ENCODE measurements around the gene DIPK1C.

Gene DIPK1C

GRCh38 chr18:74480149-74480651, 23.1 kb upstream of the DIPK1C start:
- no peak for DNase-seq

- no peak for DNase-seq
These were observed 22.5 kb upstream of the DIPK1C start for GRCh38 chr18:74479486-74480148.

GRCh38 chr18:74478880-74479279, 21.8 kb upstream of the DIPK1C start:
- no peak for DNase-seq

GRCh38 chr18:74478316-74478715, 21.2 kb upstream of the DIPK1C start:
- no peak for DNase-seq

- DNase-seq: no peak
These were observed 20.7 kb upstream of the DIPK1C start for GRCh38 chr18:74477771-74478170.

GRCh38 chr18:74476140-74476539, 19.0 kb upstream of the DIPK1C start:
- DNase-seq: no peak

- no peak for DNase-seq
These were observed 17.0 kb upstream of the DIPK1C start for GRCh38 chr18:74473976-74474640.

- DNase-seq: no peak
These were observed 15.2 kb upstream of the DIPK1C start for GRCh38 chr18:74472312-74472711.

GRCh38 chr18:74468547-74469061, 11.5 kb upstream of the DIPK1C start:
- no peak for DNase-seq

GRCh38 chr18:74465775-74466174, 8.7 kb upstream of the DIPK1C start:
- DNase-seq: no peak

- no peak for DNase-seq
These were observed 6.9 kb upstream of the DIPK1C start for GRCh38 chr18:74463983-74464382.

GRCh38 chr18:74463254-74463653, 6.1 kb upstream of the DIPK1C start:
- DNase-seq: no peak

GRCh38 chr18:74460825-74461224, 3.7 kb upstream of the DIPK1C start:
- no peak for DNase-seq

- no peak for DNase-seq
These were observed 2.8 kb upstream of the DIPK1C start for GRCh38 chr18:74459889-74460288.

GRCh38 chr18:74457725-74458421, 765 bp upstream of the DIPK1C start:
- no peak for DNase-seq

- DNase-seq: no peak
These were observed 612 bp downstream of the DIPK1C start for GRCh38 chr18:74456349-74457042.

- no peak for DNase-seq
These were observed 1.1 kb downstream of the DIPK1C start for GRCh38 chr18:74456017-74456348.

GRCh38 chr18:74455386-74455785, 1.7 kb downstream of the DIPK1C start:
- DNase-seq: no peak

GRCh38 chr18:74454279-74454751, 2.8 kb downstream of the DIPK1C start:
- DNase-seq: no peak

GRCh38 chr18:74453642-74454198, 3.4 kb downstream of the DIPK1C start:
- DNase-seq: no peak

GRCh38 chr18:74453016-74453566, 4.0 kb downstream of the DIPK1C start:
- DNase-seq: no peak

- no peak for DNase-seq
These were observed 6.0 kb downstream of the DIPK1C start for GRCh38 chr18:74451148-74451547.

Data from CD4-positive, alpha-beta T cell treated with Interleukin-10 for 1 hour (primary cell).